IMR-90 (cell line): ENCODE measurements around the gene LARP7.
"Not testable (repeated sequence)": the region's sequence is repeated elsewhere in the genome, so short reads cannot be mapped to it uniquely, and the experiment has no call there.

Experiments
- CEBPB ChIP-seq: IDR thresholded peaks from 2 replicates; pipeline ENCODE4 v1.6.1; 2012; ENCODE audit warnings: low read depth, low read length, improper control_type of control experiment
- CHD1 ChIP-seq: IDR thresholded peaks from 2 replicates; pipeline ENCODE4 v1.6.1; 2012; ENCODE audit warnings: low read depth, low read length, improper control_type of control experiment
- CTCF ChIP-seq: conservative IDR thresholded peaks from 2 replicates; pipeline ENCODE4 v1.5.1; 2012; ENCODE audit warnings: mild to moderate bottlenecking, low read depth, low read length, improper control_type of control experiment
- FOS ChIP-seq: fragments of 150-350 bp; IDR thresholded peaks from 2 replicates; pipeline ENCODE4 v1.6.1; 2016; ENCODE audit warnings: low read depth, low read length
- MAFK ChIP-seq: IDR thresholded peaks from 2 replicates; pipeline ENCODE4 v1.6.1; 2012; ENCODE audit warnings: low read depth, low read length, improper control_type of control experiment
- MAZ ChIP-seq: IDR thresholded peaks from 2 replicates; pipeline ENCODE4 v1.6.1; 2012; ENCODE audit warnings: low read depth, mild to moderate bottlenecking, low read length, improper control_type of control experiment, moderate library complexity, borderline replicate concordance
- MXI1 ChIP-seq: IDR thresholded peaks from 2 replicates; pipeline ENCODE4 v1.6.1; 2012; ENCODE audit warnings: low read depth, mild to moderate bottlenecking, low read length, moderate library complexity, borderline replicate concordance
- POLR2A ChIP-seq: IDR thresholded peaks from 2 replicates; pipeline ENCODE4 v1.6.1; 2012; ENCODE audit warnings: mild to moderate bottlenecking, low read depth, low read length
- RAD21 ChIP-seq: IDR thresholded peaks from 2 replicates; pipeline ENCODE4 v1.6.1; 2012; ENCODE audit warnings: low read length, improper control_type of control experiment
- RCOR1 ChIP-seq: IDR thresholded peaks from 2 replicates; pipeline ENCODE4 v1.6.1; 2012; ENCODE audit warnings: mild to moderate bottlenecking, low read length, improper control_type of control experiment; ENCODE audit not compliant: insufficient replicate concordance
- RFX5 ChIP-seq: IDR thresholded peaks from 2 replicates; pipeline ENCODE4 v1.8.0; 2012; ENCODE audit warnings: low read depth, mild to moderate bottlenecking, low read length, moderate library complexity
- SMC3 ChIP-seq: fragments of 150-350 bp; IDR thresholded peaks from 2 replicates; pipeline ENCODE4 v1.6.1; 2016; ENCODE audit warnings: low read depth, mild to moderate bottlenecking, antibody characterized with exemption, low read length, moderate library complexity
- TF ChIP-seq, protein P1 (sequence below): fragments of 150-350 bp; IDR thresholded peaks from 2 replicates; pipeline ENCODE4 v1.6.1; 2017; ENCODE audit warnings: mild to moderate bottlenecking, antibody characterized with exemption, low read length, low read depth

DNA sequence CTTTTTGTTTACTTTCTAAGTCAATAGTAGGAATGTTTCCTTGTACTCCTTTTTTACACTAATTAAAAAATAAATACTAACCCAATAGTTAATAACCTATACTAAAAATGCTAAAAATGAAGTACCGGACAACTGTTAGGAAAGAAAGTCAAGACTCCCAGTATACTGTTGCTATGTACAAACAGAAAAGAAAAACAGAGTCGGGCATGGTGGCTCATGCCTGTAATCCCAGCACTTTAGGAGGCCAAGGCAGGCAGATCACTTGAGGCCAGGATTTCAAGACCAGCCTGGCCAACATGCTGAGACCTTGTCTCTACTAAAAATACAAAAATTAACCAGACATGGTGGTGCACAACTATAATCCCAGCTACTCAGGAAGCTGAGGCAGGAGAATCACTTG is 24.1 kb upstream of the LARP7 start:
- not testable (repeated sequence) for TF ChIP-seq CTCF, POLR2A, MAZ, CEBPB, SMC3, RCOR1, RAD21, FOS, MAFK, CHD1, RFX5, MXI1
- TF ChIP-seq, protein P1, sequence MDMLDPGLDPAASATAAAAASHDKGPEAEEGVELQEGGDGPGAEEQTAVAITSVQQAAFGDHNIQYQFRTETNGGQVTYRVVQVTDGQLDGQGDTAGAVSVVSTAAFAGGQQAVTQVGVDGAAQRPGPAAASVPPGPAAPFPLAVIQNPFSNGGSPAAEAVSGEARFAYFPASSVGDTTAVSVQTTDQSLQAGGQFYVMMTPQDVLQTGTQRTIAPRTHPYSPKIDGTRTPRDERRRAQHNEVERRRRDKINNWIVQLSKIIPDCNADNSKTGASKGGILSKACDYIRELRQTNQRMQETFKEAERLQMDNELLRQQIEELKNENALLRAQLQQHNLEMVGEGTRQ, result not testable (repeated sequence)
